SH-SY5Y (cell line): ENCODE results near the gene NDUFS8.

Experiments used
- GATA2 ChIP-seq: IDR thresholded peaks from 2 replicates; pipeline ENCODE4 v1.6.1; 2011; ENCODE audit warnings: mild to moderate bottlenecking, low read depth, low read length
- GATA3 ChIP-seq: IDR thresholded peaks from 2 replicates; pipeline ENCODE4 v1.6.1; 2011; ENCODE audit warnings: low read depth, mild to moderate bottlenecking, low read length, moderate library complexity

The NDUFS8 gene

GRCh38 chr11:68048681-68049508 lies 18.4 kb downstream of the NDUFS8 start:
- TF ChIP-seq GATA2 (no peak), GATA3 (no peak)

- TF ChIP-seq GATA2 (no peak), GATA3 (no peak)
Measured at GRCh38 chr11:68049509-68050370, 19.3 kb downstream of the NDUFS8 start.

GRCh38 chr11:68050371-68050841 lies 19.9 kb downstream of the NDUFS8 start:
- TF ChIP-seq GATA2 (no peak), GATA3 (no peak)

GRCh38 chr11:68051191-68052136 lies 21.0 kb downstream of the NDUFS8 start:
- TF ChIP-seq GATA2 (no peak), GATA3 (no peak)

GRCh38 chr11:68052137-68052873 lies 21.8 kb downstream of the NDUFS8 start:
- no peak for TF ChIP-seq GATA2

- TF ChIP-seq GATA2 (no peak), GATA3 (no peak)
Measured at GRCh38 chr11:68053117-68053516, 22.6 kb downstream of the NDUFS8 start.

GRCh38 chr11:68053981-68054812 lies 23.7 kb downstream of the NDUFS8 start:
- TF ChIP-seq GATA3 = no peak
- no peak for TF ChIP-seq GATA2

GRCh38 chr11:68056317-68057285 lies 26.1 kb downstream of the NDUFS8 start:
- TF ChIP-seq GATA3 (no peak), GATA2 (no peak)

GRCh38 chr11:68057807-68058206 lies 27.3 kb downstream of the NDUFS8 start:
- TF ChIP-seq GATA2 (no peak), GATA3 (no peak)

- TF ChIP-seq GATA2 (no peak), GATA3 (no peak)
Measured at GRCh38 chr11:68061508-68061907, 31.0 kb downstream of the NDUFS8 start.

- TF ChIP-seq GATA2 (no peak), GATA3 (no peak)
Measured at GRCh38 chr11:68064926-68065325, 34.4 kb downstream of the NDUFS8 start.

- no peak for TF ChIP-seq GATA3
Measured at GRCh38 chr11:68065841-68066240, 35.4 kb downstream of the NDUFS8 start.
